T-helper 1 cell treated with Interleukin-12 subunit alpha and Interleukin-12 subunit beta and Interleukin-4 antibody, amounts not matched to agents 30 μg/mL and 1 μg/mL, for 36 hours (primary cell): Measurements from ENCODE around the gene CAMK2B.
"Not testable (repeated sequence)": the region's sequence is repeated elsewhere in the genome, so short reads cannot be mapped to it uniquely, and the experiment has no call there.

Experiments used
- H3K27ac Mint-ChIP-seq: one replicate; pipeline ENCODE4 v1.8.0; 2021; ENCODE audit warnings: mild to moderate bottlenecking, mixed read lengths
- H3K27me3 Mint-ChIP-seq: one replicate; pipeline ENCODE4 v1.8.0; 2021; ENCODE audit warnings: low read depth, mixed read lengths
- H3K36me3 Mint-ChIP-seq: one replicate; pipeline ENCODE4 v1.8.0; 2021; ENCODE audit warnings: low read depth, mixed read lengths
- H3K4me1 Mint-ChIP-seq: one replicate; pipeline ENCODE4 v1.8.0; 2021; ENCODE audit warnings: low read depth, mixed read lengths
- H3K4me3 Mint-ChIP-seq: one replicate; pipeline ENCODE4 v1.8.0; 2021; ENCODE audit warnings: mild to moderate bottlenecking, moderate library complexity, mixed read lengths
- H3K9me3 Mint-ChIP-seq: one replicate; pipeline ENCODE4 v1.8.0; 2021; ENCODE audit warnings: mixed read lengths

Gene CAMK2B

DNA sequence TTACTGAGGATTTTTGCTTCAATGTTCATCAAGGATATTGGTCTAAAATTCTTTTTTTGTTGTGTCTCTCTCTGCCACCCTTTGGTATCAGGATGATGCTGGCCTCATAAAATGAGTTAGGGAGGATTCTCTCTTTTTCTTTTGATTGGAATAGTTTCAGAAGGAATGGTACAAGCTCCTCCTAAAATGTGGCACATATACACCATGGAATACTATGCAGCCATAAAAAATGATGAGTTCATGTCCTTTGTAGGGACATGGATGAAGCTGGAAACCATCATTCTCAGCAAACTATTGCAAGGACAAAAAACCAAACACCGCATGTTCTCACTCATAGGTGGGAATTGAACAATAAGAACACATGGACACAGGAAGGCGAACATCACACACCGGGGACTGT is 125.2 kb downstream of the CAMK2B start:
- H3K36me3 Mint-ChIP-seq, H3K9me3 Mint-ChIP-seq, H3K27ac Mint-ChIP-seq, H3K27me3 Mint-ChIP-seq: not testable (repeated sequence)
- Mint-ChIP-seq H3K4me3 (peak overlapping the region; percentile 34), H3K4me1 (peaks cover 27% of the 10 kb centered on the region)

DNA sequence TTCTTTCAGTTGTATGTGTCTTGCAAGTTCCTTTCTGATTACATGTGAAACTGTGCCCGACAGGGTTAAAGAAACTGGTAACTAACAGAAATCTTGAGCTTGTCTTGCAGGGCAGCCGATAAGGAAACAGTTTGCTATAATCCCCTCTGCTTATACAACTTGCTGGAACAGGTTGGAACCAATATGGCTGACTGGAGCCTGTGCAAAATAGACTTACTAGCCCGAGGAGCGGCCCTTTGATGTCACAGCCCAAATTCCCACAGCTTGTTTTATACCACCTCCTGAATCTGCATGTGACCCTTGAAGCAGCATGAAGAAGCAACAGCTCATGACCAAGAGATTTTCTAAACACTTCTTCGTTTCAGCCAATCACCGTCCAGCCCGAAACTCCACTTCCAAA is 127.9 kb downstream of the CAMK2B start:
- H3K4me3 Mint-ChIP-seq, result no peak overlapping the region

DNA sequence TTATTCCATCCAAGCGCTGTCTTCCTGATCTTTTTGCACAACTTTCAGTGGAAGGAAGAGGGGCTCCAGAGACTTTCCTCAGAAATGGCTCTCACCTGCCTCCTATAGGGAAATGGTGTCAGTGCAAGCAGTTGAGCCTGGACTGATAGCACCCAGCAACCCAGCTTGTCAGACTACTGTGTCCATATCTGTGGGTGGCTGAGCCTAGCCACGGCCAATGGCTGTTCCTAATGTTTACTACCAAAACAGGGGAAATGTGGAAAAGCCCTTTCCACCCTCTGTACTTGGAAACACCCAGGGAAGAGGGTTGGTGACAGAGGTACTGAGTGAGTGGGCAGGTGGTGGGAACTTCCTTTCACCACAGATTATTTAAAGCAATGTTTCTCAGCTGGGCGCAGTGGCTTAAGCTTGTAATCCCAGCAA is 128.9 kb downstream of the CAMK2B start:
- no peak overlapping the region for H3K4me3 Mint-ChIP-seq
- no peaks in the 10 kb centered on the region for H3K36me3 Mint-ChIP-seq
- no peaks in the 10 kb centered on the region for H3K27me3 Mint-ChIP-seq
- H3K27ac Mint-ChIP-seq, result no peak overlapping the region
- peaks cover 15% of the 10 kb centered on the region for H3K4me1 Mint-ChIP-seq
- H3K9me3 Mint-ChIP-seq, result no peaks in the 10 kb centered on the region

More for the DNA sequence above, 127.9 kb downstream of the CAMK2B start:
- Mint-ChIP-seq H3K27ac (no peak overlapping the region), H3K36me3 (no peaks in the 10 kb centered on the region), H3K9me3 (no peaks in the 10 kb centered on the region), H3K4me1 (peaks cover 25% of the 10 kb centered on the region), H3K27me3 (no peaks in the 10 kb centered on the region)

DNA sequence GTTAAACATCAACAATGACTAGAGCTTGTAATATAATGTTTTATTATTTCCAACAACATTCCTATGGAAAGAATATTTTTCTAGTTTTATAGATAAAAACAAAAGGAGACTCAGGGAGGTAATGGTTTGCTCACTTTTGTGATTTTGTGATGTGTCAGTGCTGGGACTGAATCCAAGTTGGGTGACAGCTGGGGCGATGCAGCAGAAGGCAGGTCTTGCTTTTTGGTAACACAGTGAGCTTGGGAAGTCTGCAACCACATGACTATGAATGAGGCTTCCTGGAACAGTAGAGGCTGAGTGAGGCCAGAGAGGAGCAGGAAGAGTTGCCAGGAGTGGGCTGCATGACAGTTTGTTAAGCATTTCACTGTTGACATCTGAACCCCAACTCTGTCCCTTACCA is 129.5 kb downstream of the CAMK2B start:
- H3K27me3 Mint-ChIP-seq, result peaks cover 4% of the 10 kb centered on the region
- H3K4me3 Mint-ChIP-seq, result no peak overlapping the region
- H3K36me3 Mint-ChIP-seq, result no peaks in the 10 kb centered on the region
- H3K9me3 Mint-ChIP-seq, result no peaks in the 10 kb centered on the region
- peaks cover 15% of the 10 kb centered on the region for H3K4me1 Mint-ChIP-seq
- no peak overlapping the region for H3K27ac Mint-ChIP-seq

DNA sequence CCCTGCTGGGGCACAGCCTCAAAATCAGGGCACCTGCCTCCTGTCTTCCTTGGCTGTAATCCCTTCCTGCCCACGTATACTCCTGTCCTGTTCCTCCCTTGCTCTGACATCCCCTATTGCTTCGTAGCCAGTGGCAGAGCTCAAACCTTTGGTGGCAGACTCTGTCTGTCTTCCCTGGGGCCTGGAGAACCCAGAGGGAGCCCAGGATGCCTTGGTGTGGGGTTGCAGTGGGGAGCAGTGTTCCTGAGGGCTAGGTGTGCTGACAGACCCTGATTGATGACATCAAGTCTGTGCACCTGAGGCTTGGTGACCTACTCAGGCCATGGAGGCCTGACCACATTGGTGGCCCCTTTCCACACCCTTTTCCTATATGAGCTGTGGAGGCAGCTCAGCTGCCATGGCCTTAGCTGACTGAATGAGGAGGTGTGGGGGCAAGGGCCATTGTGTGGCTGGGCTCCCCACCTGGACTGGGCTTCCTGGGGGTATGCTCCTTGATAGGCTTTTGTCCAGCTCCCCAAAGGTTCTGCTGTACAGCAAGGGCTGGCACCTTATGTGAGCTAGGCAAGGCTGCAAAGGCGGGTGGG is 130.7 kb downstream of the CAMK2B start:
- Mint-ChIP-seq H3K9me3 (no peaks in the 10 kb centered on the region), H3K4me3 (no peak overlapping the region), H3K36me3 (no peaks in the 10 kb centered on the region), H3K27ac (no peak overlapping the region), H3K27me3 (peaks cover 4% of the 10 kb centered on the region), H3K4me1 (peaks cover 12% of the 10 kb centered on the region)

DNA sequence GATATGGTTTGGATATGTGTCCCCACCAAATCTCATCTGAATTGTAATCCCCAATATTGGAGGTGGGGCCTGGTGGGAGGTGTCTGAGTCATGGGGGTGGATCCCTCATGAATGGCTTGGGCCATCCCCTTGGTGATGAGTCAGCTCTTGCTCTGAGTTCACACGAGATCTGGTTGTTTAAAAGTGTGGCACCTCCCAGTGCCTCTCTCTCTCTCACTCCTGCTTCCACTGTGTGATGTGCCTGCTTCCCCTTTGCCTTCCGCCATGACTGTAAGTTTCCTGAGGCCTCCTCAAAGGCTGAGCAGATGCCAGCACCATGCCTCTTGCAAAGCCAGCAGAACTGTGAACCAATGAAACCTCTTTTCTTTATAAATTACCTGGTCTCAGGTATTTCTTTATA is 131.3 kb downstream of the CAMK2B start:
- Mint-ChIP-seq H3K9me3 (no peaks in the 10 kb centered on the region), H3K27me3 (peaks cover 4% of the 10 kb centered on the region), H3K27ac (no peak overlapping the region), H3K4me1 (peaks cover 12% of the 10 kb centered on the region), H3K4me3 (no peak overlapping the region), H3K36me3 (no peaks in the 10 kb centered on the region)

DNA sequence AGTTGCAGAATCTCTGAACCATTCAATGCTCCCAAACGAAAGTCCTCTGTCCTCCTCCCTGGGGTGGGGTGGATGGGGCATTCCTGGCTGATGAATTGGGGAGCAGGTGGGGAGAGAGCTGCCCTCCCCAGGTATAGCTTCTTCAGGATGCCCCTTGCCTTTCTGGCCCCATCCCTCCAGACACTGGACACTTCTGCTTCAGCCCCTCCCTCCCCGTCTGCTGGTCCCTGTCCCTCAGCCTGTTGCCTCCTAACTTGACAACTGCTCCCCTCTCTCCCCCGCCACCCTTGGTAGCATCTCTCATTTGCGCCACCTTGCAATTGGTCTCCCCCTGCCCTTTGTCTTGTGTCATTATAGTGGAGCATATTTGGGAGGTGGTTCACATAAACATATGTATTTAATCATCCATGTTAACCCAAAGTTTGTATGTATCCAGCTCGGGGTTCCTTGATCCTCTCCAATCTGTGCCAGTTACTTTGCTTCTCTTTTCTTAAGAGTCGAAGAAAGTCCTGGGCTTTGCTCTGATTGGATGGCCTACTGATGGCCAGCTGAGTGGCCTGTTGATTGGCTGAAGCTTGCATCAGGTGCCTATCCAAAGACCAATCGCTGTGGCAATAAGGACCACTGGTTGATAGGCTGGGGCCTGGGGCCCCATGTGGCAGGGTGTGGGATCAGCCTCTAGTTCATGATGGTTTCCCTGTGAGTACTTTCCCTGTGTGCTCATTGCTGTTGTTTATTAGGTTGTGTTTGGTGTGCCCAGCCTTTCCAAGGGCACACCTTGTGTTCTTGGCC is 132.2 kb downstream of the CAMK2B start:
- no peak overlapping the region for H3K27ac Mint-ChIP-seq
- peaks cover 4% of the 10 kb centered on the region for H3K27me3 Mint-ChIP-seq
- H3K36me3 Mint-ChIP-seq, result no peaks in the 10 kb centered on the region
- H3K4me3 Mint-ChIP-seq, result no peak overlapping the region
- H3K4me1 Mint-ChIP-seq, result peaks cover 12% of the 10 kb centered on the region
- no peaks in the 10 kb centered on the region for H3K9me3 Mint-ChIP-seq

DNA sequence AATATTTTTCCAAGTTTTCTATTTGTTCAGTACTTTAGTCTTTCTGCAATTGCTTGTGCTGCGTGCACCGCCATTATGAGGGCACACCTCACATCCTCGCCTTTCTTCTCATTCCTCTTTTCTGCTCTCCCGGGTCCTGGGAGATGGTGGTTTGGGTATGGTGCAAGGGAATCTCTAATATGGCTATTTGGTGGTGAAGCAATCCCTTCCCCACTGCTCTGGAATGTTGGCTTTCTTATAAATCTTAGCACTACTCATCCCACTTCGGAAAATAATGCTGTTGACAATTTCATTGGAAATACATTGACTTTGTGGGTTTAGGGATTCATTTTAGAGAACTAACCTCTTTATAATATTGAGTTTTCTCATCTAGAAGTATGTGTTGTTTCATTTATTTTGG is 134.2 kb downstream of the CAMK2B start:
- no peak overlapping the region for H3K4me3 Mint-ChIP-seq
- H3K4me1 Mint-ChIP-seq, result peaks cover 8% of the 10 kb centered on the region
- no peaks in the 10 kb centered on the region for H3K36me3 Mint-ChIP-seq
- H3K9me3 Mint-ChIP-seq, result no peaks in the 10 kb centered on the region
- H3K27ac Mint-ChIP-seq, result no peak overlapping the region
- H3K27me3 Mint-ChIP-seq, result peaks cover 4% of the 10 kb centered on the region

DNA sequence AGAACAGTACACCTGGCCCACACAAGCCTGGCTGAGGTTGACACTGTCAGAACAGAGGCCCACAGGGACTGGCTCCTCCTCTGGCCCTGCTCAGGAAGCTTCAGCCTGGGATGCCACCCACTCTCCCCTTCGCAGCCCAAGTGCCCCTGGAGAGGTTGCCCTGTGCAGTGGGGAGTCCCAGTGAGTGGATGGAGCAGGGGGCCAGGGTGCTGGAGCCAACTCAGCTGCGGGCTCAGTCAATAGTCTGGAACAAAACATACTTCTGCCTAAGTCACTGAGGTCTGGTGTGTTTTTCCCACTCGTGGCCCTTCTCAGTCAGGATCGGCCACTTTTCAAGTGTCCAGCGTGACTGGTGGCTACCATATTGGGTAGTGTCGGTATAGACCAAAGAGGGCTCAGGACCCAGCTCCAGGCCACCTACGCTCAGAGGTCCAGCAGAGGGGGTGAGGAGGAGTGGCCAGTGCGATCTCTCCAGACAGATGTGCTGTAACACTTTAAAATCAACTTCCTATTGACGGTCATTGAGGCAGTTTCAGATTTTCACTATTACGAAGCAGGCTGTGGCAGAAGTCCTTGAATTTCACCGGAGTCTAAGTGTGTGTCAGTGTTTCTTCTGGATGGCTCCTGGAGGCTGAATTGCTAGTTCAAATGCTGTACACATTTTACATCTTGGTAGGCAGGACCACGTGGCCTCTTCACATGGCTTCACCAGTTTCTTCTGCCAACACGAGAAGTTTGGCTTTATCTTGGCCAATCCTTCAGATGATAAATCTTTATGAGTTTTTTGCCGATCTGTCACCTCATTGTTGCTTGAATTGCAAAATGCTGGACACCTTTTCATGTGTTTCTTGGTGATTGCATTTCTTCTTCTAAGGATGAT is 135.2 kb downstream of the CAMK2B start:
- peaks cover 4% of the 10 kb centered on the region for H3K4me1 Mint-ChIP-seq
- H3K4me3 Mint-ChIP-seq, result no peak overlapping the region
- no peak overlapping the region for H3K27ac Mint-ChIP-seq
- no peaks in the 10 kb centered on the region for H3K9me3 Mint-ChIP-seq
- peaks cover 4% of the 10 kb centered on the region for H3K27me3 Mint-ChIP-seq
- H3K36me3 Mint-ChIP-seq, result no peaks in the 10 kb centered on the region

DNA sequence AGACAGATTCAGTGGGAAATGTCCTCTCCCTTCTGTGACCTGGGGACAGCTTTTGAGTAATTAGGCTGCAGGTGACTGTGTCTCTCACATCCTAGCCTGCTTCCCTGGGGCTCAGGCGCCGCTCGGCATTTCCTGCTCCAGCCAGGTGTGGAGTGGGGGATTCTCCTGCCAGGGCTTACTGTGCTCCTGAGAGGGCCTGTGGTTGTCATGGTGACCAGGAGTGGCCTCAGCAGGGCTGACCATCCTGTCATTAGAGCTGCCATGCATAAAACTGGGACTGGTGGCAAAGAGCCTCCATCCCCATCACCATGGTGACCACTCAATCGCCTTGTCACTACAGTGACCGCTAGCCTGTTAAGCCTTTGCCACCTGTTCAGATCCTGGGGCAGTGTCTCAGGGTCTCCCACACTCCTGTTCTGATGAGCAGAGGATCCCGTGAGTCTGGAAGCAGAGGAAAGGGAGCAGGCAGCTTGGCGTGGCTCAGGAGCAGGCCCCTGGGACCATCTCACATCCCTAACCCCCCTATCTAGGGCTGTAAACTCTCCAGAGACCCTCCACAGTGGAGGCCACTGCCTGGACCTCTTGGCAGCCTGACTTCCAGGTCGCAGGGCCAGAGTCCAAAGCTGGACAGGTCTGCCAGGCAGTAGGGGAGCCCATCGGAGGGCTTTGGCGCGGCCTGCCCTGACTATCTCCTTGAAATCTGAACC is 136.0 kb downstream of the CAMK2B start, which contains the start of gene GCK:
TSS of gene GCK (minus strand) at position 154 of the 707 bp plus-strand sequence. CDS start 486 bp downstream, outside the sequence.
- Mint-ChIP-seq H3K9me3 (no peaks in the 10 kb centered on the region), H3K4me3 (no peak within 1 kb of the TSS), H3K27me3 (peaks cover 4% of the 10 kb centered on the region), H3K27ac (no peak within 1 kb of the TSS), H3K36me3 (no peaks in the 10 kb centered on the region), H3K4me1 (peaks cover 4% of the 10 kb centered on the region)

DNA sequence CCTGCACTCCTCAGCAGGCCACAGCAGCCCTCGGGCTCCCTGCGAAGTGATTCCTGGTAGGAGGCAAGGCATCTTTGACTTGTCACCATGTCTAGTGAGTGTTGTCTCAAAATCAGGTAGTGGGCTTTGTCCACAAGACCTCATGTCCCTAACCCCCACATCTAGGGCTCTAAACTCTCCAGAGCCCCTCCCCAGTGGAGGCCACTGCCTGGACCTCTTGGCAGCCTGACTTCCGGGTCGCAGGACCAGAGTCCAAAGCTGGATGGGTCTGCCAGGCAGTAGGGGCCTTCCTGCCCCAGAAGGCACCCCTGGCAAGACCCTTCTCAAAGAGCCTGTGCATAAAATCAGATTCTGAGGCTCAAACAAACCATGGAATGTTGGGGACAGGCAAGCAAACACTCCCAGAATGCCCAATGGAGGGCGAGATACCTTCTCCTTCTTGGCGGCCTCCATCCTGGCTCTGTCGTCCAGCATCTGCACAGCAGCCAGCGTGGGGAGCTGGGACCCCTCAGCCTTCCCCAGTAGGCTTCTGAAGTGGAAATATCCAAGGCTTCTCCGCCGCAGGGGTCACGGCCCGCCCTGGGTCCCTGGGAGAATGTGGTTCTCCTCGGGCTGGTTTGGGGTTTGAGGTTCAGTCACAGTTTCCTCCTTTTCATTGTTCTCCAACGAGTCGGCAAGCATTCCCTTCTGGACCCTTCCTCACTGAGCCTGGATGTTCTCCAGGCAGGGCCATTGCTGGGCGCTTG is 136.7 kb downstream of the CAMK2B start:
- Mint-ChIP-seq H3K4me3 (no peak overlapping the region), H3K36me3 (no peaks in the 10 kb centered on the region), H3K27ac (no peak overlapping the region), H3K9me3 (no peaks in the 10 kb centered on the region), H3K27me3 (peaks cover 4% of the 10 kb centered on the region), H3K4me1 (no peaks in the 10 kb centered on the region)

DNA sequence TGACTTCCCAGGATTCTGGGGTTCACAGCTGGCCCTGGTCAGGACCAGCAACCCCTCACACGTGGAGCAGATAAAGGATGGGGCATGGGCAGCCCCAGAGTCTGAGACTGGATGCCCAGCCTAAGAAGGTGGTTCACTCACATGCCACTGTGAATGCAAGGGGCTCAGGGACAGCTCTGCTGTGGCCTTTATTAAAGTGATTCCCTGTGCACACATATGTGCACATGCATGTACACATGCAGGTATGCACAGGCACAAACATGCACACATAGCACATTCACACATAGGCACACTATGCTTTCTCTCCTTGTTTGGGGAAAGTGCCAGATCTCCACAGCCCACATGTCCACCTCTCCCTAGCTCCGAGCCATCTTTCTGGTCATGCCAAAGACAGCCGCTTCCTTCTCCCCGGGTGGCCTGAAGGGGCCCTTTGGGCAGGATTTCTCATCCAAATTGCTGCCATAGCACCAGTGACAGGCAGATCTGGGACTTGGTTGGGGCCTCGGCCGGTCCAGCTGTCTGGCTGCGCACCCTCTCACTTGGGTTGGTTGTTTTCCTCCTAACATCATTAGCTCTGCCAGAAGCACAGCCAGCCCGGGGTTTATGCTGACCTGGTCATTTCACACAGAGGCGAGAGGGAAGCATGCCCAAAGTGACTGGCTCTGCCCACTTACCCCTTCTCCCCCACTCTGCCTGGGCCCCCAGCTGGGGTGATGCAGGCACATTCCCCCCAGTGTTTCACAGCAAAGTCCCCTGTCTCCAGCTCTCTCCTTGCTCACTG is 137.6 kb downstream of the CAMK2B start:
- Mint-ChIP-seq H3K4me1 (no peaks in the 10 kb centered on the region), H3K27ac (no peak overlapping the region), H3K36me3 (no peaks in the 10 kb centered on the region), H3K27me3 (peaks cover 4% of the 10 kb centered on the region), H3K9me3 (peaks cover 5% of the 10 kb centered on the region), H3K4me3 (no peak overlapping the region)

DNA sequence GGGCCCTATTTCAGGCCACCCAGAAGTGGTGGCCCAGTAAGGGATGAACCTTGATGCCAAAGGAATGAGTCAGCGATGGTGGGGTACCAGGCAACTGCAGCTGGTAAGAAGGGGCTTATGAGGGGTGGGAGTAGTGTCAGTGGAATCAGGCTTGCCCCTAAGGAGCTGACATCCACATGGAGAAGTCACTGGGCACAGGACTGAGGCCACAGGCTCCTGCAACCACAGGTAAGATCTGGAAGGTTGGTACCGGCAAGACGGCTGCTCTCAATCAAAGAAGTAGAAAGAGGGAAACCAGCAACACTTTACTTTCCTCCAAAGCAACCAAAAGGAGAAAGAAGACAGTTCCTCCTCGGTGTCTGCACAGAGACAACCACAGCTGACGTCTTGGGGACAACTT is 138.7 kb downstream of the CAMK2B start:
- no peak overlapping the region for H3K27ac Mint-ChIP-seq
- peaks cover 4% of the 10 kb centered on the region for H3K27me3 Mint-ChIP-seq
- no peaks in the 10 kb centered on the region for H3K4me1 Mint-ChIP-seq
- H3K36me3 Mint-ChIP-seq, result no peaks in the 10 kb centered on the region
- H3K9me3 Mint-ChIP-seq, result peaks cover 12% of the 10 kb centered on the region
- H3K4me3 Mint-ChIP-seq, result no peak overlapping the region
